HTR-8/SVneo (cell line): ENCODE results near the gene L1CAM.
A peak's percentile ranks its signal among the peaks of the same experiment; 100 is the strongest.

Experiments used
- DNase-seq: peaks from one replicate; pipeline ENCODE4 v3.0.0; 2011; ENCODE audit warnings: low spot score, mixed read lengths; ENCODE audit not compliant: insufficient read length
- FAIRE-seq: peaks from 2 replicates; lab custom pipeline; 2011; peaks lifted over from hg19 to GRCh38; lab: Jason Lieb, UNC

Gene L1CAM

GRCh38 chrX:153925739-153926551 is 40.0 kb upstream of the L1CAM start, which contains the start of gene ARHGAP4:
Gene ARHGAP4 (minus strand): TSS chrX:153926264. CDS start chrX:153926202, 62 bp downstream.
- no peak for DNase-seq
- no peak for FAIRE-seq

DNA sequence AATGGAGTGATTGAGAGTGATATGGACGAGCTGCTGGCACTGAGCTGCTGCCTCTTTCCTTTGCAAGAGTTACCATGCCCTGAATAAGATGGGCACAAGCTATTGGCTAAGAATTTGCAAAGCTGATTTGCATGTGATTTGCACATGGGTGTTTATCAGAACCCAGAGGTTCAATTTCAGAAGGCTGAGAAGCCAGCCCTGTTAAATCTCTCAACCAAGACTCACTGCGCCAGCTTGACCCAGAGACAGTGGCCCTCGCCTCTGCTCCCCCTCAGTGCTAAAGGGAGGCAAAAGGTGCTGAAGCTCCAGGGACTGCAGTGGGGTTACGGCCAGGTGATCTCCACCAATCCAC is 39.4 kb upstream of the L1CAM start:
- DNase-seq (no peak), FAIRE-seq (no peak)

- FAIRE-seq, result no peak
Measured at GRCh38 chrX:153924149-153924861, 38.3 kb upstream of the L1CAM start.

GRCh38 chrX:153922932-153923857 is 37.2 kb upstream of the L1CAM start:
- DNase-seq (peak; percentile 57), FAIRE-seq (no peak)

More at GRCh38 chrX:153924149-153924861, 38.3 kb upstream of the L1CAM start:
- no peak for DNase-seq

DNA sequence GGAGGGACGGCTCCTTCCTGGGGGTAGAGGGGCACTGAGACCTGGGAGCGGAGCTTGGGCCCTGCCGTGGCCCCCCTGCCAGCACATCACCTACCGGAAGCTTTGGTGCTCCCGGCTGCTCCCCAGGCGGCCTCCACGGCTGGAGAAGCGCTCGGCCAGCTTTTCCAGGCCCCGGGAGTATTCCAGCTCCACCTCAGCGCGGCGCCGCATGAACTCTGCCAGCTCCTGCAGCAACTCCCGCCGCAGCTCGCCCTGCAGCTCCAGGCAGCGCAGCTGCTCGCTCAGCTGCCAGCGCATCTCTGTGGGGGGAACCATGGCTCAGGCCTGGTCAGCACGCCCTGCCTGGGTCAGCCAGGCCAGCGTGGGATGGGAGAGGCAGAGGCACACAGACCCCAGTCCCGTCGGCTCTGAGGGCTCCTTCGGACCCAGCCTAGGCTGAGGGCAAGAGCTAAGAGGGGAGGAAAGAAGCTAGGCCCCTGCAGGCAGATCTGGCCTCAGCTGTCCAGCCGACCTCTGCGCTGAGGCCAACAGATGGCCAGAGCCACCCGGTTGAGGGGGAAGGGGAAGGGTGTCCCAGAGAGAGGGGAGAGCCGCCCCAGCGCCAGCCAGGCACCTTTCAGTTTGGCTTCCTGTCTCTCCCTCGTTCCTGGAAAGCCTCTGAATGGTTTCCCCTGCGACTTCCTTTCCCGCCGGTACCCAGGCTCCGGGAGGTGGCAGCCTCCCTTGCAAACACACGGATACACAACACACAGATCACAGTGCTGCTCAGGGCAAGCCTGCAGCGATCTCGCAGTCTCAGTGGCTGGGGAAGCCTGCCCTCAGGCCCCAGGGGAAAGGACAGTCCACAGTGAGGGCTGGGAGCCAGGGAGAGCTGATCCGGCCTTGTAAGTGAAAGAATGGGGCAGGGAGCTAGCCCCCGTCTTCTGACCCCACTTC is 35.8 kb upstream of the L1CAM start:
- FAIRE-seq, result no peak
- DNase-seq, result no peak

- DNase-seq (no peak), FAIRE-seq (no peak)
Measured at GRCh38 chrX:153921070-153921469, 35.1 kb upstream of the L1CAM start.

- FAIRE-seq, result no peak
- DNase-seq, result no peak
Measured at GRCh38 chrX:153920546-153920945, 34.6 kb upstream of the L1CAM start.

DNA sequence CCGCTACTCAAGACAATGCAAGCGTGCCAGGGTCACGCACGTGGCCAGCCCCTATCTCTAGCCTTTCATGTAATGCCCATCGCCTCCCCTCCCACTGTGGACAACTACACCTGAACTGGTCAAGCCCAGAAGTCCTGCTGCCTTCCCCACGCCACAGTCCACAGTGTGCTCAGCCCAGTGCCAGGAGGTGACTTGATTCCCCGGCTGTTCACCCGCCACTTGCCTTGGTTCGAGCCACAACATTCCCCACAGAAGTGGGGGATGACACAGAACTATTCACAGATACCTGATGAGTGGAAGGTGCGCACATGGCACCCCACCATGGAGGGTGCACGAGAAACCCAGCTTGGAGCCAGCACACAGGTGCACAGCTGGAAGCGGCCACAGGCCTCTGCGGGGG is 33.3 kb upstream of the L1CAM start:
- FAIRE-seq (no peak), DNase-seq (no peak)

GRCh38 chrX:153917869-153918268 is 31.9 kb upstream of the L1CAM start:
- no peak for FAIRE-seq
- DNase-seq, result no peak

DNA sequence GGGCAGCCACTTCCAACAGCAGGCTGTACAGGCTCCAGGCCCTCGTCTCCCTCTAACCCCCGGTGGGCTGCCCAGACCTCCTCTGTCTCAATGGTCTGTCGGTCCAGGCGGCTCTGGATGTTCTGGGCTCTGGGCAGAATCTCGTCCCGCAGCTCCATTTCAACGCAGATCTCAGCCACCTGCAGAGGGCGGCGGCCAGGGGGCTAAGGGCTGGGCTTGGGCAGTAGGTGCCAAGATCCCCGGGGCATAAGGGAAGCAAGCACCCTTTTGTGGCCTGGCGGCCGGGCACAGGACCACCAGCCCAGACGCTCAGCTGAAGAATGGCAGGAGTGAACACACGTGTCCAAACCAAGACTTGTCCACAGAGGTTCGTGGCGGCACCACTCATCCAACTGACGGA is 27.7 kb upstream of the L1CAM start:
- no peak for DNase-seq
- no peak for FAIRE-seq

DNA sequence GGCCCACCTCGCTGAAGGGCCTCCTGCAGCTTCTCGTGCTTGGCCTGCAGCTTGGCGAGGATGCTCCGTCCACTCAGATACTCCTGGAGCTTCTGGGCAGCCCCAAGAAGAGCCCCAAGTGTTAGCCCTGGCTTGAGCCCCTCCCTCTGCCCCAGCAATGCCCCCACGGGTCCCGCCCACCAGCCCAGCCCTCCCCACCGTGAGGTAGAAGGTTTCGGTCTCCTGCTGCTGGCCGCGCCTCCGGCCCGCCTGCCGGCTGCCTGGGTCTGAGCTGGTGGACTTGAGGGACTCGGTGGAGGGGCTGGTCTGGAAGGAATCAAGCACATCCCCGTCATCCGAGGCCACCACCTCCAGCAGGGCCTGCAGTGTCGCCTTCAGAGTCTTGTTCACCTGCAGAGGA is 27.2 kb upstream of the L1CAM start:
- FAIRE-seq (no peak), DNase-seq (no peak)

- no peak for DNase-seq
- no peak for FAIRE-seq
Measured at GRCh38 chrX:153911798-153912197, 25.8 kb upstream of the L1CAM start.

DNA sequence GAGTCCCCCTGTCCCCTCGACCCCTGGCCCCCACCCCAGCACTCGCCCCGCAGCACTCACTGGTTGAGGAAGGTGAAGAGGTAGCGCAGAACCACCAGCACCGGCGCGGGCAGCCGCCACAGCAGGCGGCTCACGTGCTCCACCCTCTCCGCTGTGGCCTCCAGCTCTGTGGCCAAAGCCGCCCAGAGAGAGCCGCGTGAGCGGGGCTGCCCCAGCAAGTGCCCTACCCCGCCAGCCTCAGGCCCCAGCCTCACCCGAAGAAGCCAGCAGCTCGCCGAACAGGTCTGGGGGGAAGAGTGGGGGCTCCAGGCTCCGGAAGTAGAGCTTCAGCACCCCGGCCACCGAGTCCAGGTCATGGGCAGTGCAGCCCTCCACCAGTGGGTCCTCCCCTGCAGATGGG is 24.5 kb upstream of the L1CAM start:
- FAIRE-seq, result no peak

DNA sequence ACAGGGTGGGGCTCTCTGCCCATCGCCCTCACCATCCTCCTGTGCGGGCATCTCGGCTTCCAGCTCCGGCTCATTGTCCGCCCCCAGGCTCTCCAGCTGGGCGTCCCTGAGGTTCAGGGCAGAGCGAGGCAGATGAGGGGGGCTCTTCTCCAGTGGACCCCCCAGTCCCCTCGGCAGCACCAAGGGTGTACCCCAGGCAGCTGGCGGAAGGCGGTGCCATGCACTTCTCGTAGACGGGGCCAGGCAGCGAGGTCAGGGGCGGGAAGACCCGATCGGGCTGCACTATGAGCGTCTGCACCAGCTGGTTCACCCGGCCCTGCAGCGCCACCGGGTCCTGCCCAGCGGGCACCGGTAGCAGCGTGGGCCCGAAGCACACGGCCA is 24.0 kb upstream of the L1CAM start:
- DNase-seq (no peak), FAIRE-seq (no peak)

More for the DNA sequence above, 24.5 kb upstream of the L1CAM start:
- no peak for DNase-seq

DNA sequence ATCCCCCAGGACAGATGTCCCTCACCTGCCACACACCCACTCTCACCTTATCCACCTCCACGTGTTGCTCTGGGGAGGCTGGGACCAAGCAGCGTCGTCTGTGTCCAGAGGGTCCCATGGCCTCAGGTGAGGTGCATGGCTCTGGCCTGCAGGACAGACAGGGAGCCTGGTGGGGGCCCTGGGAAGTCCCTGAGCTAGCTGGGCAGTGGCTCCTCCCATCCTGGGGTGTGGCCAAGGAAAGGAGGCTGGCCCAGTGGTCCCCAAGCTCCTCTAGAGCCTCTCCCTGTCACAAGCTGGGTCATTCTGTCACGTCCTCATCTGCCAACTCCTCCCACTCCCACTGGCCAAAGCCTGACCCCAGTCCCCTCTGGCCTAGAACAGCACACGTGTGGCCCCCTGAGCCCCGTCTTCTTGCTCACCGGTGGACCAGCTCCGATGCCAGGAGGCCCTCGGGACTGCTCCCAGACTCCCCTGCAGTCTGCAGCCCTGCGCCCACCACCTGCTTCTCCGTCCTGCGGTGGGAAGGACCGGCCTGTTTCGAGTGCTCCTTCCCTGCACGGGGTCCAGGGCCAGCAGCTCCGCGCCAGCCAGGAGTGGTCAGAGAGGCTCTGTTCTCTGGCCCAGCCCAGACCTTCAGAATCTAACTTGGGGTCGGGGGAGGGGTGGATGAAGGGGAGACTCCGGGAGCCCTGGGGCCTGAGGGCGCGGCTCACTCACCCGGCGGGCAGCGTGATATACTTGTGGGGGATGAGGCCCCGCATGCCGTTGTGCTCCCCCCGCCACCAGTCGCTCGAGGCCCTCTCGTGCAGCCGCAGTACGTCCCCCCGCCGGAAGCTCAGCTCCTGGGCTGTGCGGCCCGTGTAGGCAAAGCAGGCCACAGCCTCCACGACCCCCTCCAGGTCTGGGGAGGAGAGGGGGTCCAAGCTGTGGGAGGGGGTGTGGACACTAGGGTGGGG is 23.3 kb upstream of the L1CAM start:
- FAIRE-seq (no peak), DNase-seq (no peak)

GRCh38 chrX:153908219-153908860 is 22.4 kb upstream of the L1CAM start:
- FAIRE-seq, result no peak
- no peak for DNase-seq

GRCh38 chrX:153907456-153907855 is 21.5 kb upstream of the L1CAM start:
- no peak for FAIRE-seq
- no peak for DNase-seq
